ENCODE results near the gene CAT.

DNA sequence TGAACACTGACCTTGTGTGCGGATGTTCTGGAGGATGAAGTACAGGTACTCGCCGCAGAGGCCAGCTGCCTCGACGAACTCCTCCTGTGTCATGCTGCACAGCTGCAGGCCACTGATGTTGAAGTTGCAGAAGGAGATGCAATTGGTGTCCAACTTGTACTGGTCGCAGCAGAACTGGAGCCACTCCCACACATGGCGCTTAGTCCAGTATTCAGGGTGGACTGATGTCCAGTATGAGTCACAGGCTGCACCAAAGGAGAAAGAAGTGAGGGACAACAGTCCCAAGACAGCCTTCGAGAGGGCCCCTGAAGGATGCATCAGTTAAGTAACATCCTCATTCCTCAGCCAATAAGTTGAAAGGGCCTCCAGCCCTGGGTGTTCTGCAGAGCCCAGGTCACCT, 54.7 kb downstream of the CAT start:
- TF ChIP-seq POLR2A (IDR thresholded peaks at IDR 0.05; ENCODE audit: low read length) (no peak), GATA1 (IDR thresholded peaks at IDR 0.05; ENCODE audit: low read depth, low read length) (no peak)

Data from erythroblast (primary cell).